AG09309 (cell line): ENCODE measurements around the gene CCL24.
"Not testable (repeated sequence)": the region's sequence is repeated elsewhere in the genome, so short reads cannot be mapped to it uniquely, and the experiment has no call there.

Experiments used
- DNase-seq: peaks from one replicate; pipeline ENCODE4 v3.0.0-alpha.2; 2010; ENCODE audit warnings: low read depth
- H3K4me3 ChIP-seq: 2 replicates; pipeline ENCODE4 v1.5.1; 2011; ENCODE audit warnings: mild to moderate bottlenecking, low read depth, low read length, moderate library complexity; ENCODE audit not compliant: control insufficient read depth
- TF ChIP-seq, protein P1 (sequence below): IDR thresholded peaks from 2 replicates; pipeline ENCODE4 v1.5.1; 2011; ENCODE audit warnings: mild to moderate bottlenecking, low read depth, low read length, inconsistent platforms; ENCODE audit not compliant: insufficient read depth, control insufficient read depth; ENCODE audit errors: missing control alignments

Gene CCL24, protein sequence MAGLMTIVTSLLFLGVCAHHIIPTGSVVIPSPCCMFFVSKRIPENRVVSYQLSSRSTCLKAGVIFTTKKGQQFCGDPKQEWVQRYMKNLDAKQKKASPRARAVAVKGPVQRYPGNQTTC

DNA sequence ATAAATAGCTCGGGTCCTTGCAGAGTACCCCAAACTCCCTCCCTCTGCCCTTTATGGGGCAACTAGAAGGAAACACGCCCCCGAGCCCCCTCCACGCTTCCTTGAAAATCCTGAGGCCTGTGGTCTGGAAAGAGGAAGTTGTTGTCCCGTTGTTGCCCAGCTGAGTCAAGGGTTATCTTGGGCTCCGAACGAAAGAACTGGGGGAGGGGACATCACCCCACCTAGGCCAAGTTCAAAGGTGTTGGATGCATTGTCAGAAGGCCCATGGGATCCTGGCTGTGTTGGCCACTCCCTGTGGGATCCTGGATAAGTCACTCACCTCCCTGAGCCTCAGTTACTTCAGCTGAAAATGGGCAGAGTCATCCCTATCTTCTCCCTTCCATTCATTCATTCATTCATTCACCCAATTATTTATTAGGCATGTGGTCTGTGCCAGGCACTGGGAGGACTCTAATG is at the start of gene CCL24:
Gene CCL24, minus strand, starts transcription at position 26 of the 456 bp plus-strand sequence. CDS start 91 bp downstream, outside the sequence.
- no peak for DNase-seq
- TF ChIP-seq, protein P1, sequence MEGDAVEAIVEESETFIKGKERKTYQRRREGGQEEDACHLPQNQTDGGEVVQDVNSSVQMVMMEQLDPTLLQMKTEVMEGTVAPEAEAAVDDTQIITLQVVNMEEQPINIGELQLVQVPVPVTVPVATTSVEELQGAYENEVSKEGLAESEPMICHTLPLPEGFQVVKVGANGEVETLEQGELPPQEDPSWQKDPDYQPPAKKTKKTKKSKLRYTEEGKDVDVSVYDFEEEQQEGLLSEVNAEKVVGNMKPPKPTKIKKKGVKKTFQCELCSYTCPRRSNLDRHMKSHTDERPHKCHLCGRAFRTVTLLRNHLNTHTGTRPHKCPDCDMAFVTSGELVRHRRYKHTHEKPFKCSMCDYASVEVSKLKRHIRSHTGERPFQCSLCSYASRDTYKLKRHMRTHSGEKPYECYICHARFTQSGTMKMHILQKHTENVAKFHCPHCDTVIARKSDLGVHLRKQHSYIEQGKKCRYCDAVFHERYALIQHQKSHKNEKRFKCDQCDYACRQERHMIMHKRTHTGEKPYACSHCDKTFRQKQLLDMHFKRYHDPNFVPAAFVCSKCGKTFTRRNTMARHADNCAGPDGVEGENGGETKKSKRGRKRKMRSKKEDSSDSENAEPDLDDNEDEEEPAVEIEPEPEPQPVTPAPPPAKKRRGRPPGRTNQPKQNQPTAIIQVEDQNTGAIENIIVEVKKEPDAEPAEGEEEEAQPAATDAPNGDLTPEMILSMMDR, result no peak
- H3K4me3 ChIP-seq, result no peak within 1 kb of the TSS

DNA sequence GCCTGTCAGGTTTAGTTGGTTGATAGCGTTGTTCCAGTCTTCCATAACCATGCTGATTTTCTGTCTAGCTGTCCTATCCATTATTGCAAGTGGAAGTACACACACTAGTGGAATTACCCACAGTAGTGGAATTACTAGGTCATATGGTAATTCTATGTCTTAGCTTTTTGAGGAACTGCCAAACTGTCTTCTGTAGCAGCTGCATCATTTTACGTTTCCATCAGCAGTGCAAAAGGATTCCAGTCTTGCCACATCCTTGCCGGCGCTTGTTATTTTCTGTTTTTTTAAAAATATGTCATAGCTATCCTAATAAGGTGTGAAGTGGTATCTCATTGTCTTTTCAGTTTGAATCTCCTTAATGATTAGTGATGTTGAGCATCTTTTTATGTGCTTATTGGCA is 48.0 kb upstream of the CCL24 start:
- no peak for DNase-seq
- H3K4me3 ChIP-seq, result no peak overlapping the region
- TF ChIP-seq, protein P1, result no peak

DNA sequence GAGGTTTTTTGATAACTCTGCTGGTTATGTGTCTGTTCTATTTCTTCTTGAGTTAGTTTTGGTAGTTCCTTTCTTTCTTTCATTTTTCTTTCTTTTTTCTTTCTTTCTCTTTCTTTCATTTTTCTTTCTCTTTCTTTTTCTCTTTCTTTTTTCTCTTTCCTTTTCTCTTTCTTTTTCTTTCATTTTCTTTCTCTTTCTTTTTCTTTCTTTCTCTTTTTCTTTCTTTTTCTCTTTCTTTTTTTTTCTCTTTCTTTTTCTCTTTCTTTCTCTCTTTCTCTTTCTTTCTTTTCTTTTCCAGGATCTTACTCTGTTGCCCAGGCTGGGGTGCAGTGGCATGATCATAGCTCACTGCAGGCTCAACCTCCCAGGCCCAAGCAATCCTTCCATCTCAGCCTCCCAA is 44.8 kb upstream of the CCL24 start:
- DNase-seq, result no peak
- H3K4me3 ChIP-seq, result no peak overlapping the region
- TF ChIP-seq, protein P1, result no peak

DNA sequence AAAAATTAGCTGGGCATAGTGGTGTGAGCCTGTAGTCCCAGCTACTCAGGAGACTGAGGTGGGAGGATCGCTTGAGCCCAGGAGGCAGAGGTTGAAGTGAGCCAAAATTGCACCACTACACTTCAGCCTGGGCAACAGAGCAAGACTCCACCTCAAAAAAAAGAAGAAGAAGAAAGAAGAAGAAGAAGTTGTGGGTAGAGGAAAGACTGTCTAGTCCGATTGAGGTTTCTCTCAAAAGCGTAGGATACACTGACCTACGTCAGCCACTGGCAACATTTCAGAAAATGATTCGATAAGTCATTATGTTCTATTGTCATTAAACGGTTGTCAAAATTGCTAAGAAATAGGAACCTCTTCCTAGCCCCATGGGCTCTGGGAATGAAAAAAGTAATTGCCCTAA is 42.9 kb upstream of the CCL24 start:
- TF ChIP-seq, protein P1, result no peak
- no peak for DNase-seq
- no peak overlapping the region for H3K4me3 ChIP-seq

DNA sequence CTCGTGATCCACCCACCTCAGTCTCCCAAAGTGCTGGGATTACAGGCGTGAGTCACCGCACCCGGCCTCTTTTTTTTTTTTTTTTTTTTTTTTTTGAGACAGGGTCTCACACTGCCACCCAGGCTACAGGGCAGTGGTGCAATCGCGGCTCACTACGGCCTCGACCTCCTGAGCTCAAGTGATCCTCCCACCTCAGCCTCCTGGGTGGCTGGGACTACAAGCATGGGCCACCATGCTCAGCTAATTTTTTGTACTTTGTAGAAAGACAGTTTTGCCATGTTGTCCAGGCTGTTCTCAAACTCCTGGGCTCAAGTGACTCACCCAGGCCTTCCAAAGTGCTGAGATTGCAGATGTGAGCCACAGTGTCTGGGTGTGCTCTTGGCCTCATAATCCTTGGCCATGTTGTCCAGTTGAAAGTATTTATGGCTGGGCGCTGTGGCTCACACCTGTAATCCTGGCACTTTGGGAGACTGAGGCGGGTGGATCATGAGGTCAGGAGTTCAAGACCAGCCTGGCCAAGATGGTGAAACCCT is 41.3 kb upstream of the CCL24 start:
- not testable (repeated sequence) for H3K4me3 ChIP-seq, DNase-seq

DNA sequence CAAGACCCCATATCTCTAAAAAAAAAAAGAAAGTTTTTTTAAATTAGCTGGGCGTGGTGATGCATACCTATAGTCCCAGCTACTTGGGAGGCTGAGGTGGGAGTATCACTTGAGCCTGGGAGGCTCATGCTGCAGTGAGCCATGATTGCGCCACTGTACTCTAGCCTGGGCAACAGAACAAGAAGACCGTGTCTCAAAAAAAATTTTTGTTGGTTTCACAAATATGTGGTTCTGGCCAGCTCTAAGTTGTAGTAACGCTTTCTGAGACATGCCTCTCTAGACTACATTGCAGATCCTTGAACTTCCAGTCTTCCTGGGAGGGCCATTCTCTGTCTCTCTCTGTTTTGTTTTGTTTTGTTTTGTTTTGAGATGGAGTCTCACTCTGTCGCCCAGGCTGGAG is 40.6 kb upstream of the CCL24 start:
- peak; percentile 60 for DNase-seq
- TF ChIP-seq, protein P1, result no peak
- H3K4me3 ChIP-seq, result no peak overlapping the region

DNA sequence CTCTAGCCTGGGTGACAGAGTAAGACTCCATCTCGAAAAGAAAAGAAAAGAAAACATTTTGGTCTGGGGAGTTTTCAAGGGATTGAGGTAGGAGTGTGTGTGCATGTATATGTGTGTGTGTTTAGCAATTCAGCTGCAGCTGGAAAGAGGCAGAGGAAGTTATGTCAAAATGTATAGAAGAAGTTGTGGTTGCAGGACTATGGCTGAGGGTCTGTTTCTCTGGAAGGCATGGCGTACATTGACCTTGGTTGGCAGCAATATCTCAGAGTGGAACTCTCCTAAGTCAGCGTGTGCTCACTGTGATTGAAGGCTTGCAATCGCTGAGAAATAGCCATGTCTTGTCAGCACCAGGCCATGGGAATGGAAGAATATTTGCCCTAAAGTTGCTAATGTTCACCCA is 36.6 kb upstream of the CCL24 start:
- TF ChIP-seq, protein P1, result no peak
- no peak overlapping the region for H3K4me3 ChIP-seq
- DNase-seq, result no peak
